ENCODE results near the gene MTA1. TPM values are rescaled to one million over a fixed set of nuclear protein-coding genes. Genes with fewer than 3 reads are reported as not detected.

Gene MTA1
- polyA plus RNA-seq, 2 of the 4 experiments (the other 2 are of a cell fraction), result 46.8 to 86.7 TPM

- TF ChIP-seq ZNF302 (CRISPR knock-in tag; IDR thresholded peaks at IDR 0.05) (no peak), FOSB (CRISPR knock-in tag; IDR thresholded peaks at IDR 0.05) (no peak), HEYL (CRISPR knock-in tag; IDR thresholded peaks at IDR 0.05) (no peak), POLR2AphosphoS2 (conservative IDR thresholded peaks at IDR 0.05; ENCODE audit: low read length) (no peak), BHLHE40 (IDR thresholded peaks at IDR 0.05; ENCODE audit: low read depth, low read length) (no peak), PHF8 (IDR thresholded peaks at IDR 0.05; ENCODE audit: borderline replicate concordance, low read depth) (peak; percentile 81), JUNB (IDR thresholded peaks at IDR 0.05) (no peak), JUN (IDR thresholded peaks at IDR 0.05) (peak in 1 of 2 experiments; percentile 54; a peak in 2 of 5 replicates), TFCP2L1 (CRISPR knock-in tag; IDR thresholded peaks at IDR 0.05) (no peak), EHF (CRISPR knock-in tag; IDR thresholded peaks at IDR 0.05) (no peak), EHMT2 (IDR thresholded peaks at IDR 0.05; ENCODE audit: low read depth) (no peak), RARB (CRISPR knock-in tag; IDR thresholded peaks at IDR 0.05) (no peak), POLR2A (IDR thresholded peaks at IDR 0.05; ENCODE audit: low read length) (peak; percentile 34; the same call in 1 of the 2 replicates), ESRRA (IDR thresholded peaks at IDR 0.05; ENCODE audit: borderline replicate concordance, low read length) (no peak), MAX (IDR thresholded peaks at IDR 0.05) (no peak)
Measured at GRCh38 chr14:105491366-105491973, 71.8 kb downstream of the MTA1 start (continued).

DNA sequence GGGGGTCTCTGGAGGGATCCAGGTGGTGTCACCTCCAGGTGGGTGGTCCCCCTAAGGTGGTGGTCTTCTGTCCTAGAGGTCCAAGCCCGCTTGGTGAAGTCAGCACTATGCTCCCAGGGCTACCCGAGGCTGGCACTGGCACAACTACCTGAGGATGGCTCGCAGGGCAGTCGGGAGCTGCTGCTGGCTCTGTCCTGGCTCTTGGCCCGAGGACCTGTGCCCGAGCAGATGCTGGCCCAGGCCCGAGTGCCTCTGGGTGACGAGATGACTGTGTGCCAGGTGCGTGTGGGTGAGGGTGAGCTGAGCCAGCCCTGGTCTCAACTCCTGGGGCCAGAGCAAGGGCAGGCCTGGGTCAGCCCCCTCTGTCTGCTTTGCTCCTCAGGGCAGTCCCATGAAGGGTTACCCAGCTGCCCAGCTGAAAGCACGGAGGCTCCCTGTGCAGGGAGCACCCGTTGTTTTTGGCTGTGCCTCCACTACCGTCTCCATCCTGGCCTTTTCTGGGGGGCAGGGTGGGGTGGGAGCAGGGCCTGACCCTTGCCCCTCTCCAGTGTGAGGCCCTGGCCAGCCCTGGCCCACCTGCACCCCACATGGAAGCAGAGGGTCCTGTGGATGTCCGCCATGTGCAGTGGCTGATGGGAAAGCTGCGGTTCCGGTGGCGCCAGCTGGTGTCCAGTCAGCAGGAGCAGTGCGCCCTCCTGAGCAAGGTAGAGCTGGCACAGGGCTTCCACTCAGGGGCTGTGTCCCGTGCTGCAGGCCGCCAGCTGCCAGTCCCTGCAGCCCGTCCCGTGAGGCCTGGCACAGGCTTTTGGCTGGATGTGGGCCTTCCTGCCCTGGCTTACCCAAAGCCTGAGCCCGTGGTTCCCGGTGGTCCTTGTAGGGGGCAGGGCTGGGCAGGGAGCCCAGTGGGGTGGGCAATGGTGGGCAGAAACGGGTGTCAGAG is 72.7 kb downstream of the MTA1 start:
- ChIA-PET POLR2A (interaction anchor here (0.7 to 1.8 kb wide), 4 partner anchors 10 to 899 kb away, joined by 3 to 5 read pairs (median 4); no protein-coding TSS in a partner anchor), CTCF (interaction anchor here (1.0 to 3.4 kb wide), 4 partner anchors 11 to 37 kb away, joined by 3 to 29 read pairs (median 14); no protein-coding TSS in a partner anchor)
- peak in 1 of 2 experiments; percentile 20 for DNase-seq (ENCODE audit: low read depth in 1 of 2, low spot score in 1 of 2)
- H3K4me3 ChIP-seq, result peak overlapping the region; percentile 74
- peak overlapping the region; percentile 71 for H3K4me2 ChIP-seq
- ATAC-seq, result no peak
- TF ChIP-seq BHLHE40 (IDR thresholded peaks at IDR 0.05; ENCODE audit: low read depth, low read length), result no peak
- no peak for TF ChIP-seq HOXB13 (CRISPR knock-in tag; IDR thresholded peaks at IDR 0.05; ENCODE audit: low read depth)
- TF ChIP-seq, protein P1, sequence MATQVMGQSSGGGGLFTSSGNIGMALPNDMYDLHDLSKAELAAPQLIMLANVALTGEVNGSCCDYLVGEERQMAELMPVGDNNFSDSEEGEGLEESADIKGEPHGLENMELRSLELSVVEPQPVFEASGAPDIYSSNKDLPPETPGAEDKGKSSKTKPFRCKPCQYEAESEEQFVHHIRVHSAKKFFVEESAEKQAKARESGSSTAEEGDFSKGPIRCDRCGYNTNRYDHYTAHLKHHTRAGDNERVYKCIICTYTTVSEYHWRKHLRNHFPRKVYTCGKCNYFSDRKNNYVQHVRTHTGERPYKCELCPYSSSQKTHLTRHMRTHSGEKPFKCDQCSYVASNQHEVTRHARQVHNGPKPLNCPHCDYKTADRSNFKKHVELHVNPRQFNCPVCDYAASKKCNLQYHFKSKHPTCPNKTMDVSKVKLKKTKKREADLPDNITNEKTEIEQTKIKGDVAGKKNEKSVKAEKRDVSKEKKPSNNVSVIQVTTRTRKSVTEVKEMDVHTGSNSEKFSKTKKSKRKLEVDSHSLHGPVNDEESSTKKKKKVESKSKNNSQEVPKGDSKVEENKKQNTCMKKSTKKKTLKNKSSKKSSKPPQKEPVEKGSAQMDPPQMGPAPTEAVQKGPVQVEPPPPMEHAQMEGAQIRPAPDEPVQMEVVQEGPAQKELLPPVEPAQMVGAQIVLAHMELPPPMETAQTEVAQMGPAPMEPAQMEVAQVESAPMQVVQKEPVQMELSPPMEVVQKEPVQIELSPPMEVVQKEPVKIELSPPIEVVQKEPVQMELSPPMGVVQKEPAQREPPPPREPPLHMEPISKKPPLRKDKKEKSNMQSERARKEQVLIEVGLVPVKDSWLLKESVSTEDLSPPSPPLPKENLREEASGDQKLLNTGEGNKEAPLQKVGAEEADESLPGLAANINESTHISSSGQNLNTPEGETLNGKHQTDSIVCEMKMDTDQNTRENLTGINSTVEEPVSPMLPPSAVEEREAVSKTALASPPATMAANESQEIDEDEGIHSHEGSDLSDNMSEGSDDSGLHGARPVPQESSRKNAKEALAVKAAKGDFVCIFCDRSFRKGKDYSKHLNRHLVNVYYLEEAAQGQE (IDR thresholded peaks at IDR 0.05), result no peak
- no peak for TF ChIP-seq KDM1A (IDR thresholded peaks at IDR 0.05; ENCODE audit: low read depth)
- no peak for TF ChIP-seq SMC3 (IDR thresholded peaks at IDR 0.05)
- TF ChIP-seq CBX8 (IDR thresholded peaks at IDR 0.05), result no peak
- no peak for TF ChIP-seq KDM5A (IDR thresholded peaks at IDR 0.05)
- no peak for TF ChIP-seq CHD2 (IDR thresholded peaks at IDR 0.05; ENCODE audit: low read length, partially characterized antibody)
- TF ChIP-seq POLR2AphosphoS2 (conservative IDR thresholded peaks at IDR 0.05; ENCODE audit: low read length), result no peak
- no peak for TF ChIP-seq MYC (IDR thresholded peaks at IDR 0.05; ENCODE audit: borderline replicate concordance, low read length)
- peak overlapping the region in 1 of 2 experiments; percentile 95; a peak in 2 of 6 replicates for H3K27ac ChIP-seq
- no peak for FAIRE-seq
- H3K9me3 ChIP-seq, result no peaks in the 10 kb centered on the region
- H3K4me1 ChIP-seq, result peaks cover 25% of the 10 kb centered on the region
- WGBS (ENCODE audit: missing lambda C conversion rate), result 90% methylated on average over 13 of the region's 24 CpGs
